OCI-LY3 (cell line): Measurements from ENCODE around the gene PEPD.

Source experiments
- H2AFZ ChIP-seq: fragments of 200-600, 300-600 bp; shearing (Covaris generic); 2 replicates; pipeline ENCODE4 v1.6.0; 2014; ENCODE audit warnings: antibody characterized with exemption, low read depth, low read length
- H3K27ac ChIP-seq: fragments of 200-600, 300-600 bp; sonication (generic); 2 replicates; pipeline ENCODE4 v1.5.1; 2014; ENCODE audit warnings: mild to moderate bottlenecking, low read length, moderate library complexity, mixed read lengths
- H3K27me3 ChIP-seq: fragments of 200-600, 300-600 bp; sonication (generic); 2 replicates; pipeline ENCODE4 v1.6.1; 2014; ENCODE audit warnings: low read depth, low read length, mixed read lengths
- H3K36me3 ChIP-seq: fragments of 200-600, 300-600 bp; sonication (generic); replicated peaks from 2 replicates; pipeline ENCODE3; 2014; ENCODE audit warnings: low read depth, low read length, mixed read lengths
- H3K4me1 ChIP-seq: fragments of 300-600, 200-600 bp; sonication (generic); 2 replicates; pipeline ENCODE4 v1.6.1; 2014; ENCODE audit warnings: low read length, mixed read lengths
- H3K4me2 ChIP-seq: fragments of 200-600, 300-600 bp; sonication (generic); 2 replicates; pipeline ENCODE4 v1.6.1; 2014; ENCODE audit warnings: low read length, mixed read lengths
- H3K4me3 ChIP-seq: fragments of 300-600, 200-600 bp; sonication (generic); 2 replicates; pipeline ENCODE4 v1.5.1; 2014; ENCODE audit warnings: antibody characterized with exemption, mild to moderate bottlenecking, low read length, moderate library complexity
- H3K79me2 ChIP-seq: fragments of 300-600, 200-600 bp; shearing (Covaris generic); 2 replicates; pipeline ENCODE4 v1.6.1; 2014; ENCODE audit warnings: mild to moderate bottlenecking, low read length, mixed read lengths
- H3K9ac ChIP-seq: fragments of 300-600, 200-600 bp; shearing (Covaris generic); 2 replicates; pipeline ENCODE4 v1.6.0; 2014; ENCODE audit warnings: mild to moderate bottlenecking, low read length, moderate library complexity
- H3K9me3 ChIP-seq: fragments of 200-600, 300-600 bp; shearing (Covaris generic); 2 replicates; pipeline ENCODE4 v1.6.1; 2014; ENCODE audit warnings: low read length, mixed read lengths; ENCODE audit not compliant: insufficient read depth
- H4K20me1 ChIP-seq: fragments of 200-600, 300-600 bp; sonication (generic); 2 replicates; pipeline ENCODE4 v1.6.1; 2016; ENCODE audit warnings: low read length, mixed read lengths; ENCODE audit not compliant: insufficient read depth
- CTCF ChIP-seq: fragments of 200-600, 300-600 bp; sonication (generic); IDR thresholded peaks from 2 replicates; pipeline ENCODE4 v1.5.1; 2014; ENCODE audit warnings: antibody characterized with exemption, low read length, low read depth
- EZH2phosphoT487 ChIP-seq: fragments of 200-600 bp; shearing (Covaris generic); IDR thresholded peaks from 2 replicates; pipeline ENCODE4 v1.6.1; 2018; ENCODE audit warnings: antibody characterized with exemption, mixed run types, low read depth

The PEPD gene

DNA sequence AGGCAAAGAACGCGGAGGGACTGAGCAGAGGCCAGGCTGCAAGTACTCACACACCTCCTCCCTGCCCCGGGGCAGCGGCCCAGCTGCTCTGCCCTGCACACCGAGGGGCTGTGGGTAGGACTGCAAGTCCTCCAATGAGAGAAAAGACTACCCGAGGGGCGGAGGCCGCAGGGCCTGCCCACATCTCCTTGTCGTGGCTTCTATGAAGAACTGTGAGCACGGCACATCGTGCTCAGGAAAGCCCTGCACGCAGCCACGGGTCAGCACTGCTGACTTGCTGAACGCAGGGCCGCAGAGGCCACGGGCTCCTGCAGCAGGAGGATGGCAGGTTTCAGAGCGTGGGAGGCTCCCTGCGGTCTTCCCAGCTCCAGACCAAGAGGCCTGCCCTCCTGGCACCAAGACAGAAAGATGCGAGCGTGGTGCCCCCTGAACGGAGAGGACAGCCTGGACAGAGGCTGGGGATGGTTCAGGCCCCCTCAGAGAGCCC is 110.6 kb downstream of the PEPD start:
- no peaks in the 10 kb centered on the region for H3K4me1 ChIP-seq
- no peaks in the 10 kb centered on the region for H3K36me3 ChIP-seq
- no peak overlapping the region for H3K9ac ChIP-seq
- H3K4me2 ChIP-seq: no peak overlapping the region
- no peak overlapping the region for H3K4me3 ChIP-seq
- no peaks in the 10 kb centered on the region for H3K27me3 ChIP-seq
- no peaks in the 10 kb centered on the region for H4K20me1 ChIP-seq
- TF ChIP-seq CTCF (no peak), EZH2phosphoT487 (no peak)
- no peaks in the 10 kb centered on the region for H3K9me3 ChIP-seq
- no peak overlapping the region for H2AFZ ChIP-seq
- no peak overlapping the region for H3K27ac ChIP-seq
- no peaks in the 10 kb centered on the region for H3K79me2 ChIP-seq

DNA sequence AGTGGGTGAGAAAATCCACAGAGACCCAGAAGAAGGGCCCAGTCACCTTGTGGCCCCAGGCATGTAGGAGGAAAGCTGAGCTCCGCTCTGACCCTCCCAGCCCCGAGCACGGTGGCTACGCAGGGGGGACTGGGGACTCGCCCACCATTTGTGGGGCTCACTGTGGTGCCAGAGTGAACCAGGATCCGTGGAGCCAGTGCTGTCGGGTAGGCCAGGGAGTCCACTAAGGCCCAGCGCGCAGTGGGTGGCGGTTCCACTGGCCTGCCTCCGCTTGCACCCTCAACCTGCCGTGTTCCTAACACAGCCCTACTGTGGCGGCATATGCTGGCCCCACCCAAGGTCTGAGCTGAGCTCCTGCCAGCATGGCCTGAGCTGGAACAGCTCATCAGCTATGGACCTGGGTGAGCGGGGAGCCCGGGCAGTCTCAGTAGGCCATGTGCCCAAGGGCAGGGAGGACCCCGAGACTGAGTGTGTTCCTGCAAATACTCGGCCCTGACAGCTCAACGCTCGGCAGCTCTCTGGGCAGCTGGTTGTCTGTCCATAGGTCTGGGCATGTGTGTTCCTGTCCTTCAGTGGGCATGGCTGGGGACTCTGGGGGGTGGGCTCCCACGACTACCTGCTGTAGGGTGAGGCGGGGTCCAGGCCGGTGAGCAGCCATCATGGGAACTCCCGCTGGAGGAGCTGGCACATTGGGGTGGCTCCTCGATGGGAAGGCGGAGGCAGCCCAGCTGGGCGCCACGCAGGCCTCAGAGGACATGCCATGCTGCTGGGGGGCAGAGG is 111.5 kb downstream of the PEPD start:
- Histone ChIP-seq H4K20me1 (no peaks in the 10 kb centered on the region), H3K4me2 (no peak overlapping the region)
- no peak for TF ChIP-seq CTCF
- no peak for TF ChIP-seq EZH2phosphoT487

DNA sequence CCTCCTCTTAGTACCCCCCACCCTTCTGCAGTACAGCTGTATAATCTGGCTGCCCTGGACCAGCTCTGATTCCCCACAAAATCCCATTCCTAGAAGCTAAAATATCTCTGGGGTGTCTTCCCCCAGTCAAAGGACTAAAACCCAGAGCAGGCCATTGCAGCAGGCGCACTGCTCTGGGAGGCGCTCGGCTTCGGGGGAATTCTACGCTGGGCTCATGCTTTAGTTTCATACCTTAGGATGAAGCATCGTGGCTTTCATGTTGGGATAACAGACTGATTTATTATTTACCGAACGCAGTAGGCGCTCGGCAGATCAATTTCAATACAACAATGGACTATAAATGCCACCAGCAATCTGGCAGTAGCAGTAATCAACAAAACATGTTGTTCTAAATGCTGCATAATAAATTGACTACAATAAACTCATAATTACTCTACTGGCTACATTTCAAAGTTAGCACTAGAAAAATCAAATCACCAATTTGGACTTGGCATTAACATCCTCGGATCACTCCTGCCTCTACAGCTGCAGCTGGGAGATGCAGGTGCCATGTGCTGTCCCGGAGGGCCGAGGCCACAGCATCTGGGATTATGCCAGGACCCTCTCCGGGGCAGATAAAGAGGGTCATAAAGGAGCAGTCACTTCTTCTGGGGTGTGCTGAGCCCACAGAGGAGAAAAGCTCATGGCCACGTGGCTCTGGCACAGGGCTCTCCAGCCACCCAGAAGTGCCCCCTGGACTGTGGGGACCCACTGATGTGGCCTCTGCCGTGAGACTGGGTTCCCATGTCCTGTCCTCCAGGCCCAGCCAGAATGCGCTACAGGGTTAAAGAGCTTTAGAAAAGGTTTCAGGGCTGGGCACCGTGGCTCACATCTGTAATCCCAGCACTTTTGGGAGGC is 112.8 kb downstream of the PEPD start:
- no peaks in the 10 kb centered on the region for H4K20me1 ChIP-seq
- H3K4me2 ChIP-seq: no peak overlapping the region
- H3K36me3 ChIP-seq: no peaks in the 10 kb centered on the region
- H2AFZ ChIP-seq: no peak overlapping the region
- TF ChIP-seq CTCF (no peak), EZH2phosphoT487 (no peak)
- no peak overlapping the region for H3K9ac ChIP-seq
- H3K27ac ChIP-seq: no peak overlapping the region
- H3K9me3 ChIP-seq: no peaks in the 10 kb centered on the region
- no peak overlapping the region for H3K4me3 ChIP-seq
- no peaks in the 10 kb centered on the region for H3K27me3 ChIP-seq
- no peaks in the 10 kb centered on the region for H3K79me2 ChIP-seq
- H3K4me1 ChIP-seq: peaks cover 13% of the 10 kb centered on the region

More for the DNA sequence above, 111.5 kb downstream of the PEPD start:
- peaks cover under 1% of the 10 kb centered on the region; the same call in 1 of the 2 replicates for H3K4me1 ChIP-seq
- no peaks in the 10 kb centered on the region for H3K36me3 ChIP-seq
- no peak overlapping the region for H2AFZ ChIP-seq
- no peaks in the 10 kb centered on the region for H3K27me3 ChIP-seq
- no peak overlapping the region for H3K4me3 ChIP-seq
- no peaks in the 10 kb centered on the region for H3K9me3 ChIP-seq
- no peak overlapping the region for H3K9ac ChIP-seq
- no peaks in the 10 kb centered on the region for H3K79me2 ChIP-seq
- H3K27ac ChIP-seq: no peak overlapping the region

- Histone ChIP-seq H3K4me1 (peaks cover 15% of the 10 kb centered on the region), H3K27me3 (no peaks in the 10 kb centered on the region), H3K9me3 (no peaks in the 10 kb centered on the region), H3K4me3 (no peak overlapping the region), H4K20me1 (no peaks in the 10 kb centered on the region), H3K4me2 (no peak overlapping the region), H3K27ac (no peak overlapping the region), H3K36me3 (no peaks in the 10 kb centered on the region), H2AFZ (no peak overlapping the region), H3K9ac (no peak overlapping the region), H3K79me2 (no peaks in the 10 kb centered on the region)
- TF ChIP-seq EZH2phosphoT487 (no peak), CTCF (no peak)
Measured at GRCh38 chr19:33408116-33408515, 113.5 kb downstream of the PEPD start.
